GM12878 (cell line): ENCODE measurements around the gene YBX2. TPM values are rescaled to one million over a fixed set of nuclear protein-coding genes. Genes with fewer than 3 reads are reported as not detected.
"Not testable (repeated sequence)": the region's sequence is repeated elsewhere in the genome, so short reads cannot be mapped to it uniquely, and the experiment has no call there.

Experiments
- ATAC-seq: fragments of 200-7000 bp; cut with Tn5 transposase; 3 replicates; pipeline ENCODE4 v1.9.1; 2020; ENCODE audit warnings: mild to moderate bottlenecking, moderate library complexity
- BruUV-seq: library from RNA; stranded (reverse); fragments of 400-500 nt; replicated peaks from 2 replicates; lab custom pipeline; 2021; lab: Mats Ljungman, UMichigan
- CTCF ChIA-PET: fragments of 300-600 bp; sonication (Branson Sonifier 250); formaldehyde crosslinking; extraction: SDS; loops from one replicate; lab custom pipeline; 2021; ENCODE audit warnings: inconsistent platforms; lab: Yijun Ruan, JAX
- POLR2A ChIA-PET: fragments of 350-600 bp; formaldehyde crosslinking; extraction: SDS; loops from one replicate; lab custom pipeline; 2021; ENCODE audit warnings: inconsistent platforms; lab: Charles Lee
- RAD21 ChIA-PET: fragments of 300-600 bp; sonication (Branson Sonifier 250); formaldehyde crosslinking; loops from one replicate; lab custom pipeline; 2023; ENCODE audit warnings: antibody characterized with exemption; ENCODE audit not compliant: unreplicated experiment; lab: Charles Lee
- SMC1A ChIA-PET: fragments of 300-600 bp; sonication (Branson Sonifier 250); formaldehyde crosslinking; loops from one replicate; lab custom pipeline; 2023; ENCODE audit not compliant: unreplicated experiment, uncharacterized antibody; lab: Charles Lee
- DNase-seq: peaks from one replicate; pipeline ENCODE4 v3.0.0-alpha.2; 2011; ENCODE audit warnings: low read depth, low spot score
- FAIRE-seq: peaks from 3 replicates; lab custom pipeline; 2011; peaks lifted over from hg19 to GRCh38; lab: Jason Lieb, UNC
- H2AFZ ChIP-seq: 2 replicates; pipeline ENCODE4 v1.6.0; 2011; ENCODE audit warnings: low read depth, low read length, control low read depth; ENCODE audit not compliant: control insufficient read depth
- H3K27ac ChIP-seq: 2 replicates; pipeline ENCODE4 v1.5.1; 2011; ENCODE audit warnings: control low read depth; ENCODE audit not compliant: control insufficient read depth, insufficient read depth
- H3K27me3 ChIP-seq, 2 experiments: replicated peaks in 1 of 2; 2 replicates each; pipeline versions ENCODE4 v1.6.0 to v1.6.1; 2011; ENCODE audit warnings: low read length in 1 of 2; ENCODE audit not compliant: control insufficient read depth in 2 of 2, insufficient read depth in 2 of 2
- H3K36me3 ChIP-seq, 2 experiments: 2 replicates each; pipeline ENCODE4 v1.5.1; 2011; ENCODE audit warnings: low read length in 1 of 2; ENCODE audit not compliant: control insufficient read depth in 2 of 2, insufficient read depth in 2 of 2
- H3K4me1 ChIP-seq: 2 replicates; pipeline ENCODE4 v1.6.1; 2011; ENCODE audit warnings: mild to moderate bottlenecking, low read length, moderate library complexity, mixed read lengths; ENCODE audit not compliant: control insufficient read depth, insufficient read depth
- H3K4me2 ChIP-seq: 2 replicates; pipeline ENCODE4 v1.6.0; 2011; ENCODE audit warnings: control low read depth; ENCODE audit not compliant: control insufficient read depth, insufficient read depth
- H3K4me3 ChIP-seq: fragments of 200-600 bp; sonication (generic); 2 replicates; pipeline ENCODE4 v1.5.1; 2016
- H3K79me2 ChIP-seq: 2 replicates; pipeline ENCODE4 v1.6.0; 2011; ENCODE audit warnings: low read length; ENCODE audit not compliant: control insufficient read depth, insufficient read depth
- H3K9ac ChIP-seq: 2 replicates; pipeline ENCODE4 v1.8.0; 2011; ENCODE audit warnings: low read length, control low read depth, mixed read lengths; ENCODE audit not compliant: control insufficient read depth, insufficient read depth
- H3K9me3 ChIP-seq: replicated peaks from 3 replicates; pipeline ENCODE4 v1.5.1; 2011; ENCODE audit warnings: mild to moderate bottlenecking, low read length; ENCODE audit not compliant: control insufficient read depth, insufficient read depth
- H4K20me1 ChIP-seq: 2 replicates; pipeline ENCODE4 v1.6.0; 2011; ENCODE audit not compliant: control insufficient read depth, insufficient read depth
- IRF5 ChIP-seq: fragments of 450-650 bp; IDR thresholded peaks from 2 replicates; pipeline ENCODE4 v1.6.1; 2017; ENCODE audit warnings: borderline replicate concordance
- RBBP5 ChIP-seq: fragments of 200-600 bp; sonication (generic); conservative IDR thresholded peaks from 2 replicates; pipeline ENCODE4 v1.6.1; 2016
- WGBS: methylation state at CpG from one replicate; pipeline ENCODE4 v1.1.6; 2016; ENCODE audit warnings: low lambda C conversion rate; ENCODE audit not compliant: insufficient replicate concordance, insufficient coverage; ENCODE audit errors: missing lambda C conversion rate; 5-methylcytosine and 5-hydroxymethylcytosine counted together
- in situ Hi-C: fragments of 300-500 bp; cut with MboI; formaldehyde crosslinking; loops from 9 replicates; pipeline ENCODE4 v1.14.3; 2018; ENCODE audit warnings: mixed read lengths
- intact Hi-C: fragments of 100-400 bp; cut with micrococcal nuclease; formaldehyde crosslinking; loops from one replicate; pipeline ENCODE4 v1.14.2; 2022; ENCODE audit not compliant: unreplicated experiment
- polyA plus RNA-seq, 11 experiments: library from polyadenylated mRNA; depleted of rRNA in 4 of 11; unstranded in 6 of 11; stranded (reverse) in 5 of 11; fragments of >200 nt; fragmentation: Nextera tagmentation in 4 of 11; fragmentation: Illumina TruSeq in 1 of 11; extraction: Ambion mirVana in 4 of 11; extraction: Trizol in 1 of 11; gene quantifications; 1 replicate in 1 of 11; 2 replicates in 10 of 11; pipeline versions ENCODE4 v1.2.1 to v1.2.3, GENCODE V29; 2011 to 2016; ENCODE audit warnings: inconsistent platforms in 2 of 11, missing spikeins in 2 of 11, low read depth in 1 of 11
- total RNA-seq, 4 experiments: library from RNA; depleted of rRNA in 3 of 4; stranded (reverse); fragments of >200 nt in 3 of 4; fragmentation: Illumina TruSeq in 1 of 4; extraction: Trizol in 1 of 4; gene quantifications; 2 replicates each; pipeline versions ENCODE4 v1.2.1 to v1.2.3, GENCODE V29; 2013 to 2021

The YBX2 gene
- total and polyA plus RNA-seq, 10 of the 15 experiments (the other 5 are each of a cell fraction or from before 2014, with no cell fraction given) = not detected

GRCh38 chr17:7246779-7247178 is 47.7 kb downstream of the YBX2 start:
- no peak for ATAC-seq
- in situ Hi-C loops = no loop called here
- CTCF ChIA-PET = no interaction called here

GRCh38 chr17:7243838-7244237 is 50.6 kb downstream of the YBX2 start:
- in situ Hi-C loops, H3K9ac ChIP-seq, H3K4me3 ChIP-seq, RAD21 ChIA-PET, H3K4me2 ChIP-seq, FAIRE-seq, H3K27ac ChIP-seq, H4K20me1 ChIP-seq, H3K27me3 ChIP-seq, ATAC-seq, H2AFZ ChIP-seq, H3K9me3 ChIP-seq, DNase-seq: not testable (repeated sequence)
- ChIA-PET CTCF (interaction anchor here (1.5 kb wide), 1 partner anchor 23 kb away, joined by 5 read pairs; no protein-coding TSS in a partner anchor), SMC1A (interaction anchor here (1.6 kb wide), 1 partner anchor 23 kb away, joined by 5 read pairs; no protein-coding TSS in a partner anchor), POLR2A (interaction anchor here (2.1 kb wide), 1 partner anchor 23 kb away, joined by 10 read pairs; no protein-coding TSS in a partner anchor)
- 89% methylated on average over 10 of the region's 10 CpGs for WGBS
- BruUV-seq = TSS peak; percentile 29
- intact Hi-C loops = loop anchor here (5.0 kb wide), 1 partner anchor 63 kb away; the partner anchor contains the start of gene EIF5A
- Histone ChIP-seq H3K4me1 (peaks cover 19% of the 10 kb centered on the region), H3K79me2 (peaks cover 44% of the 10 kb centered on the region), H3K36me3 (peaks cover 10 to 19% of the 10 kb centered on the region in 2 experiments; a peak in 3 of 4 replicates)

More at GRCh38 chr17:7246779-7247178, 47.7 kb downstream of the YBX2 start:
- POLR2A ChIA-PET = no interaction called here
- no TSS peak for BruUV-seq
- Histone ChIP-seq H3K4me3 (no peak overlapping the region), H2AFZ (no peak overlapping the region), H3K79me2 (peaks cover 52% of the 10 kb centered on the region), H3K36me3 (peaks cover 10 to 19% of the 10 kb centered on the region in 2 experiments; a peak in 3 of 4 replicates), H3K4me1 (peaks cover 14% of the 10 kb centered on the region), H3K27me3 (no peaks in the 10 kb centered on the region), H4K20me1 (no peaks in the 10 kb centered on the region), H3K9ac (no peak overlapping the region), H3K9me3 (no peaks in the 10 kb centered on the region), H3K4me2 (no peak overlapping the region), H3K27ac (no peak overlapping the region)
- WGBS = 78% methylated on average over 5 of the region's 5 CpGs
- intact Hi-C loops = no loop called here
- no peak for FAIRE-seq
- SMC1A ChIA-PET = no interaction called here
- TF ChIP-seq IRF5 (no peak), RBBP5 (no peak)
- DNase-seq = no peak
- RAD21 ChIA-PET = no interaction called here
